A673 (cell line): Measurements from ENCODE around the gene GPM6B. TPM values are rescaled to one million over a fixed set of nuclear protein-coding genes. Genes with fewer than 3 reads are reported as not detected.

Experiments used
- BruUV-seq: library from RNA; stranded (reverse); fragments of 400-500 nt; replicated peaks from 2 replicates; lab custom pipeline; 2021; lab: Mats Ljungman, UMichigan
- CTCF ChIA-PET: fragments of 300-600 bp; sonication (Branson Sonifier 250); formaldehyde crosslinking; loops from one replicate; lab custom pipeline; 2022; ENCODE audit warnings: antibody characterized with exemption; lab: Charles Lee
- POLR2A ChIA-PET: fragments of 300-600 bp; sonication (Branson Sonifier 250); formaldehyde crosslinking; loops from one replicate; lab custom pipeline; 2022; ENCODE audit warnings: antibody characterized with exemption; ENCODE audit not compliant: low non-redundant PET; lab: Charles Lee
- DNase-seq: peaks from one replicate; pipeline ENCODE4 v3.0.0-alpha.2; 2015; ENCODE audit warnings: low spot score
- H3K27ac ChIP-seq: fragments of 200-600 bp; sonication (generic); 2 replicates; pipeline ENCODE4 v1.5.1; 2016; ENCODE audit warnings: mixed run types, low read depth, mild to moderate bottlenecking, mixed read lengths, antibody characterized with exemption, low read length; ENCODE audit not compliant: poor library complexity, severe bottlenecking
- H3K27me3 ChIP-seq: fragments of 200-600 bp; sonication (generic); replicated peaks from 2 replicates; pipeline ENCODE4 v1.6.1; 2017; ENCODE audit warnings: mixed run types, low read depth, mild to moderate bottlenecking, mixed read lengths, antibody characterized with exemption, low read length; ENCODE audit not compliant: insufficient read depth, poor library complexity
- H3K36me3 ChIP-seq: fragments of 200-600 bp; sonication (generic); 2 replicates; pipeline ENCODE4 v1.6.1; 2016; ENCODE audit warnings: mixed run types, mild to moderate bottlenecking, mixed read lengths, antibody characterized with exemption, low read length; ENCODE audit not compliant: insufficient read depth, poor library complexity, severe bottlenecking
- H3K4me1 ChIP-seq: fragments of 200-600 bp; sonication (generic); 2 replicates; pipeline ENCODE4 v1.6.1; 2017; ENCODE audit warnings: mixed run types, mild to moderate bottlenecking, mixed read lengths, antibody characterized with exemption, low read length; ENCODE audit not compliant: insufficient read depth, poor library complexity, severe bottlenecking
- H3K4me3 ChIP-seq: fragments of 200-600 bp; sonication (generic); 2 replicates; pipeline ENCODE4 v1.5.1; 2016; ENCODE audit warnings: low read depth, mixed run types, mild to moderate bottlenecking, mixed read lengths, low read length; ENCODE audit not compliant: poor library complexity, severe bottlenecking
- H3K9me3 ChIP-seq: fragments of 200-600 bp; sonication (generic); 2 replicates; pipeline ENCODE4 v1.6.1; 2016; ENCODE audit warnings: mixed run types, low read depth, mild to moderate bottlenecking, mixed read lengths, antibody characterized with exemption, low read length; ENCODE audit not compliant: poor library complexity, severe bottlenecking
- EZH2 ChIP-seq: fragments of 200-600 bp; sonication (generic); IDR thresholded peaks from 2 replicates; pipeline ENCODE4 v1.6.1; 2017; ENCODE audit warnings: borderline replicate concordance, low read depth, mild to moderate bottlenecking, mixed read lengths, antibody characterized with exemption, low read length; ENCODE audit not compliant: poor library complexity, severe bottlenecking
- intact Hi-C: fragments of 100-400 bp; cut with micrococcal nuclease; formaldehyde crosslinking; loops from one replicate; pipeline ENCODE4 v1.10.0; 2022; ENCODE audit not compliant: unreplicated experiment
- total RNA-seq: library from RNA; stranded (reverse); gene quantifications from 2 replicates; pipeline ENCODE4 v1.2.3, GENCODE V29; 2021
- TF ChIP-seq, protein P1 (sequence below): fragments of 300-800, 200-600 bp; sonication (generic); conservative IDR thresholded peaks from 2 replicates; pipeline ENCODE4 v1.5.1; 2017; ENCODE audit warnings: low read depth, mild to moderate bottlenecking, antibody characterized with exemption, low read length, moderate library complexity, mixed read lengths

Gene GPM6B
- total RNA-seq, 1 experiment from 2014 or later = 7.6 TPM

DNA sequence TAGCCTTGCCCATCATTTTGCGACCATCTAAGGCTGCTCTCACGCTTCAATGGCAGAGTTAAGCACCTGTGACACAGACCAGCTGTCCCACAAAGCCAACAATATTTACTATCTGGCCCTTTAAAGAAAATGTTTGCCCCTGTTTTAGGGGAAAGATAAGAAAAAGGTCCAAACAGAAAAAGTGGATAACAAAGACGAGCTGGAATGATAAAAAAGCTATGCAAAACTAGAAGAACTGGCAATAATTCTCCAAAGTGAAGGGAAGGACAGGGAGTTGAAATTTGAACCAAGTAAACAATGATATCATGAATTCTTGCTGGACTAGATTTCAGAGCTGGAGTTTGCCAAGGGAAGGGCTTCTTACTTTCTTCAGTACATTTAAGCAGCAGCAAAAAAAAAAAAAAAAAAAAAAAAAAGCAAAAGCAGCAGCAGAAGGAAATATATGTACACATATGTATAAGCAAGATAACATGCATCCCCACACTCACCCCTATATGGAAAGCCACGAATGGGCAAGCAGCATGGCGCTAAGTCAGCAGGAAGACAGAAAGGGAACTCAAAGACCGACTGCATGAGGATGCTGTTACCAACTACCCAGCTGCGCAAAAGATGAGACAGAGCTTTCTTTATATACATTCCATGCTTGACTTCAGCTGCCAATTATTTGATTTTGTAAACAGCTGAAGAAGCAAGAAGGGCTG lies 94.9 kb downstream of the GPM6B start:
- POLR2A ChIA-PET = no interaction called here

DNA sequence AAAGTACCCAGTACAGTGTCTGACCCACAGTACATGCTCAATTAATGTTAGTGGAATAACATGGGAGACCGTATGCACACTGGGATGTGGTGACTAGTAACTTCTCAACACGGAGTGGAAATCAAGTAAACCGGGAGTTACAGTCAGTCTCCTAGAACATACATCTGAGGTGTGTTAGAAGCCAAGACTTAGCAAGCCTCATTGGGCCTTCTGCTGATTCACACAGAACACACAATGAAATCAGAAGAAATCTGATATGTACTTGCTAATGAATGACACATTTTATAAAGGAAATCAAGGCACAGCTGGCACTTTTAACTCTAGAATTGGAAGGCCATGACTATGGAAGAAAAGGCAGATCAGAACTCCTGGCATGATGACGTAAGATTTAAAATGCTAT lies 95.5 kb downstream of the GPM6B start:
- Histone ChIP-seq H3K4me1 (no peaks in the 10 kb centered on the region), H3K27ac (no peak overlapping the region), H3K9me3 (no peaks in the 10 kb centered on the region), H3K4me3 (no peak overlapping the region), H3K36me3 (peaks cover 8% of the 10 kb centered on the region), H3K27me3 (no peaks in the 10 kb centered on the region)
- ChIA-PET POLR2A (no interaction called here), CTCF (no interaction called here)
- intact Hi-C loops = no loop called here
- BruUV-seq = no TSS peak
- TF ChIP-seq, protein P1, sequence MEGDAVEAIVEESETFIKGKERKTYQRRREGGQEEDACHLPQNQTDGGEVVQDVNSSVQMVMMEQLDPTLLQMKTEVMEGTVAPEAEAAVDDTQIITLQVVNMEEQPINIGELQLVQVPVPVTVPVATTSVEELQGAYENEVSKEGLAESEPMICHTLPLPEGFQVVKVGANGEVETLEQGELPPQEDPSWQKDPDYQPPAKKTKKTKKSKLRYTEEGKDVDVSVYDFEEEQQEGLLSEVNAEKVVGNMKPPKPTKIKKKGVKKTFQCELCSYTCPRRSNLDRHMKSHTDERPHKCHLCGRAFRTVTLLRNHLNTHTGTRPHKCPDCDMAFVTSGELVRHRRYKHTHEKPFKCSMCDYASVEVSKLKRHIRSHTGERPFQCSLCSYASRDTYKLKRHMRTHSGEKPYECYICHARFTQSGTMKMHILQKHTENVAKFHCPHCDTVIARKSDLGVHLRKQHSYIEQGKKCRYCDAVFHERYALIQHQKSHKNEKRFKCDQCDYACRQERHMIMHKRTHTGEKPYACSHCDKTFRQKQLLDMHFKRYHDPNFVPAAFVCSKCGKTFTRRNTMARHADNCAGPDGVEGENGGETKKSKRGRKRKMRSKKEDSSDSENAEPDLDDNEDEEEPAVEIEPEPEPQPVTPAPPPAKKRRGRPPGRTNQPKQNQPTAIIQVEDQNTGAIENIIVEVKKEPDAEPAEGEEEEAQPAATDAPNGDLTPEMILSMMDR = no peak
- no peak for TF ChIP-seq EZH2
- DNase-seq = no peak

More for the DNA sequence above, 94.9 kb downstream of the GPM6B start:
- BruUV-seq = no TSS peak
- intact Hi-C loops = no loop called here
- CTCF ChIA-PET = no interaction called here
- Histone ChIP-seq H3K9me3 (no peaks in the 10 kb centered on the region), H3K27ac (no peak overlapping the region), H3K36me3 (peaks cover 8% of the 10 kb centered on the region), H3K4me1 (no peaks in the 10 kb centered on the region), H3K4me3 (no peak overlapping the region), H3K27me3 (no peaks in the 10 kb centered on the region)
- TF ChIP-seq EZH2 = no peak
- TF ChIP-seq, protein P1 = no peak
- DNase-seq = no peak

Other genes starting within 250 kb of the GPM6B start
- not detected in 2 replicates for gene EGFL6, start 247.5 kb downstream of the GPM6B start, total RNA-seq
- 3.1 and 3.9 TPM in 2 replicates for gene TCEANC, start 164.0 kb downstream of the GPM6B start, total RNA-seq
- 24.8 and 25.8 TPM in 2 replicates for gene RAB9A, start 128.0 kb downstream of the GPM6B start, total RNA-seq
- 18.3 and 19.5 TPM in 2 replicates for gene TRAPPC2, start 82.5 kb downstream of the GPM6B start, total RNA-seq
- 25.8 and 28.6 TPM in 2 replicates for gene OFD1, start 82.3 kb downstream of the GPM6B start, total RNA-seq
- 9.2 and 12.7 TPM in 2 replicates for gene GEMIN8, start 212.8 kb upstream of the GPM6B start, total RNA-seq